ENCODE results near the gene ATP8A2. TPM values are rescaled to one million over a fixed set of nuclear protein-coding genes. Genes with fewer than 3 reads are reported as not detected.

Gene ATP8A2
- total RNA-seq, 4 donors from 2014 or later = 0.29 to 0.65 (median 0.46) TPM

DNA sequence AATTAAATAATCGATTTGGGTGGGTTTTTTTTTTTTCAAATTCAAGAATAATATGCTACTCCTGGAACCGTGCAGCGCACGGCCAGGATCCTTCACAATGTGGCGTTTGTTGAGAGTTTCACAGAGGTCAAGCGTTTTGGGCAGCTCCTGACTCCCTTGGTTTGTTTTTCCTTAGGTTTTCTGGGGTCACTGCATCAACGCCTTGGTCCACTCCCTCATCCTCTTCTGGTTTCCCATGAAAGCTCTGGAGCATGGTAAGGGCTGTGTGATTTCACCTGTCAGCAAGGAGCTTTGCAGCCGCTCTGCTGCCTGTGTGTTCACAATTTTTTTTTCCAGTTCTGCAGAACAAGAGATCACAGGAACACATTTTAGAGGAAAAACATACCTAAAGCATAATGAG is 467.6 kb downstream of the ATP8A2 start:
- Histone ChIP-seq H3K36me3 (no peaks in the 10 kb centered on the region), H3K4me1 (no peaks in the 10 kb centered on the region), H3K27me3 (peaks cover 0 to 6% (median 0%) of the 10 kb centered on the region in 4 donors), H3K9me3 (no peaks in the 10 kb centered on the region), H3K4me3 (no peak overlapping the region), H3K27ac (replicated peaks in 1 of 4) (no peak overlapping the region)
- intact Hi-C loops (cut with DNase I) = no loop called here
- DNase-seq (ENCODE audit: extremely low spot score) = no peak
- TF ChIP-seq EP300 (IDR thresholded peaks at IDR 0.05) (no peak), POLR2AphosphoS5 (IDR thresholded peaks at IDR 0.05) (no peak), POLR2A (IDR thresholded peaks at IDR 0.05; ENCODE audit: low read depth) (no peak)
- TF ChIP-seq, protein P1, sequence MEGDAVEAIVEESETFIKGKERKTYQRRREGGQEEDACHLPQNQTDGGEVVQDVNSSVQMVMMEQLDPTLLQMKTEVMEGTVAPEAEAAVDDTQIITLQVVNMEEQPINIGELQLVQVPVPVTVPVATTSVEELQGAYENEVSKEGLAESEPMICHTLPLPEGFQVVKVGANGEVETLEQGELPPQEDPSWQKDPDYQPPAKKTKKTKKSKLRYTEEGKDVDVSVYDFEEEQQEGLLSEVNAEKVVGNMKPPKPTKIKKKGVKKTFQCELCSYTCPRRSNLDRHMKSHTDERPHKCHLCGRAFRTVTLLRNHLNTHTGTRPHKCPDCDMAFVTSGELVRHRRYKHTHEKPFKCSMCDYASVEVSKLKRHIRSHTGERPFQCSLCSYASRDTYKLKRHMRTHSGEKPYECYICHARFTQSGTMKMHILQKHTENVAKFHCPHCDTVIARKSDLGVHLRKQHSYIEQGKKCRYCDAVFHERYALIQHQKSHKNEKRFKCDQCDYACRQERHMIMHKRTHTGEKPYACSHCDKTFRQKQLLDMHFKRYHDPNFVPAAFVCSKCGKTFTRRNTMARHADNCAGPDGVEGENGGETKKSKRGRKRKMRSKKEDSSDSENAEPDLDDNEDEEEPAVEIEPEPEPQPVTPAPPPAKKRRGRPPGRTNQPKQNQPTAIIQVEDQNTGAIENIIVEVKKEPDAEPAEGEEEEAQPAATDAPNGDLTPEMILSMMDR (IDR thresholded peaks at IDR 0.05) = no peak
- WGBS = 76% methylated on average over 8 of the region's 8 CpGs

DNA sequence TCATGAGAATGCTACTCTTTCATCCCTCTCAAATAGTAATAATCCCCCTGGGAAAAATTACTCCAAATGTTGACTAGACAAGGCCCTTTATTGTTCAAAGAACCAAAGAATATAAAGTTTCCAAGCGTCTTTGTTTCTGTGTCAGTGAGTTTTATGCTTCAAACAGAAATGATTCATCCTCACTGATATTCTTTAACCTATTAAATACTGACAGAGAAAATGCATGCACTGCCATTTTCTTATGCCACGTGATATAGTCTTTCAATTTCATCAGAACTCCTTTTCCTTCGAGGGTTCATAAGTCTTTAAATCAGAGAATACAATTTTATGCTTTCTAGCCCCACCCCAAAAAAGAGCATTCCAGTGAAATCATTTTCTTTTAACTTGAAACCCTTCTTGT is 468.5 kb downstream of the ATP8A2 start:
- no peak for DNase-seq (ENCODE audit: extremely low spot score)
- H3K27me3 ChIP-seq = peaks cover 0 to 6% (median 0%) of the 10 kb centered on the region in 4 donors
- H3K4me1 ChIP-seq = no peaks in the 10 kb centered on the region
- H3K27ac ChIP-seq (replicated peaks in 1 of 4) = no peak overlapping the region
- H3K9me3 ChIP-seq = no peaks in the 10 kb centered on the region
- H3K4me3 ChIP-seq = no peak overlapping the region
- 70% methylated on average over 3 of the region's 3 CpGs for WGBS
- TF ChIP-seq, protein P1 (IDR thresholded peaks at IDR 0.05) = no peak
- TF ChIP-seq POLR2A (IDR thresholded peaks at IDR 0.05; ENCODE audit: low read depth) (no peak), EP300 (IDR thresholded peaks at IDR 0.05) (no peak), POLR2AphosphoS5 (IDR thresholded peaks at IDR 0.05) (no peak)
- intact Hi-C loops (cut with DNase I) = no loop called here
- H3K36me3 ChIP-seq = no peaks in the 10 kb centered on the region

DNA sequence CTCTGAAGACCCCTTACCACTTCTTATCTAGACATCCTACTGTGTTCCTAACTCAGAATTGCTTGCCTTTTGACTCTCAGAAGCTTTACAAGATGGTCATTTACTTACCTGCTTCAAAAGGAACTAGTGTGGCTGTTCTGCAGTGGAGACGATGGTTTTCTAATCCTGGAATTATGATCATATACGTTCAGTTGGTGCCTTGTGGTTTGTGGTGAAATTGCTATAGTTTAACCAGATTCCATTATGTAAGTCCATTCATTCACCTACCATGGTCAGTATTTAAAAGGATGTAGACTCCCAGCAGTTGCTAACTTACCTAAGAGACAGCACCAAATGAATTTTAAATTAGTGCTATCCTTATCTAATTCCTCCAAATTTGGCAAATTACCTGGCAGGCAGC is 469.2 kb downstream of the ATP8A2 start:
- intact Hi-C loops (cut with DNase I) = no loop called here
- Histone ChIP-seq H3K36me3 (no peaks in the 10 kb centered on the region), H3K27me3 (peaks cover 0 to 6% (median 0%) of the 10 kb centered on the region in 4 donors), H3K4me3 (no peak overlapping the region), H3K9me3 (no peaks in the 10 kb centered on the region), H3K4me1 (no peaks in the 10 kb centered on the region), H3K27ac (replicated peaks in 1 of 4) (no peak overlapping the region)
- TF ChIP-seq POLR2A (IDR thresholded peaks at IDR 0.05; ENCODE audit: low read depth) (no peak), EP300 (IDR thresholded peaks at IDR 0.05) (no peak), POLR2AphosphoS5 (IDR thresholded peaks at IDR 0.05) (no peak)
- TF ChIP-seq, protein P1 (IDR thresholded peaks at IDR 0.05) = no peak
- DNase-seq (ENCODE audit: extremely low spot score) = no peak
- 82% methylated on average over 2 of the region's 2 CpGs for WGBS

DNA sequence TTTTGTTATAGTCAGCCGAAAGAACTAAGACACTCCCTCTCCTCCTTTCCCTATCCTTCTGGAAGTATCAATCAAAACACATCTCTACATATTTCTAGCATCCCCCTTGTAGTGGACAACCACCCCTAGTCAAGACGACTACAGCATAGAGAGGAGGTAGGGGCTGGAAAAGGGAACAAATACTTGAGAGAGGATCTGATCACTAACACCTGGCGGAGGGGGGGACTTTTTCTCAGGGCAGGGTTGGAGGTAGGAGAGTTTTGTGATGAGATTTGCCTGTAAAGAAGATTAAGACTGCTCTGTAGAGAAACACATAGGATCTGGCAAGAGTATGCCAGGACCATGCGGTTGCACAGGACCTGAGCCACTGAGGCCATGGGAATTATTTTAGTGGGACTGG is 471.9 kb downstream of the ATP8A2 start:
- DNase-seq (ENCODE audit: extremely low spot score) = no peak
- Histone ChIP-seq H3K27ac (replicated peaks in 1 of 4) (no peak overlapping the region), H3K9me3 (no peaks in the 10 kb centered on the region), H3K4me3 (no peak overlapping the region), H3K36me3 (no peaks in the 10 kb centered on the region), H3K27me3 (peaks cover 0 to 6% (median 0%) of the 10 kb centered on the region in 4 donors), H3K4me1 (no peaks in the 10 kb centered on the region)
- no peak for TF ChIP-seq POLR2AphosphoS5 (IDR thresholded peaks at IDR 0.05)
- TF ChIP-seq, protein P1 (IDR thresholded peaks at IDR 0.05) = no peak
- WGBS = 88% methylated on average over 4 of the region's 4 CpGs
- intact Hi-C loops (cut with DNase I) = no loop called here
